GM12872 (cell line): ENCODE measurements around the gene SERGEF.

Experiments used
- CTCF ChIP-seq: IDR thresholded peaks from 3 replicates; pipeline ENCODE4 v1.5.1; 2011; ENCODE audit warnings: low read depth, mild to moderate bottlenecking, low read length, moderate library complexity; ENCODE audit not compliant: insufficient read depth

SERGEF gene

GRCh38 chr11:17768547-17768946, 244.3 kb downstream of the SERGEF start:
- no peak for TF ChIP-seq CTCF

- no peak for TF ChIP-seq CTCF
These were observed 244.9 kb downstream of the SERGEF start for GRCh38 chr11:17767914-17768313.

- no peak for TF ChIP-seq CTCF
These were observed 245.5 kb downstream of the SERGEF start for GRCh38 chr11:17767301-17767885.

GRCh38 chr11:17766590-17766989, 246.3 kb downstream of the SERGEF start:
- TF ChIP-seq CTCF: no peak

GRCh38 chr11:17766073-17766359, 246.8 kb downstream of the SERGEF start:
- TF ChIP-seq CTCF: no peak

GRCh38 chr11:17765356-17766072, 247.3 kb downstream of the SERGEF start:
- no peak for TF ChIP-seq CTCF

GRCh38 chr11:17764446-17765218, 248.2 kb downstream of the SERGEF start:
- TF ChIP-seq CTCF: no peak
